Spleen (tissue), 7 donors: ENCODE measurements around the gene MYT1.

ENCODE experiments used
- CTCF ChIP-seq, 11 experiments: fragments of 200-600 bp in 7 of 11; fragments of 450-650 bp in 4 of 11; sonication (generic) in 4 of 11; IDR thresholded peaks in 8 of 11; conservative IDR thresholded peaks in 3 of 11; 1 replicate in 7 of 11; 2 replicates in 4 of 11; pipeline versions ENCODE4 v1.4.0 to v1.8.0; 2016 to 2021; ENCODE audit warnings: antibody characterized with exemption in 11 of 11, inconsistent platforms in 4 of 11, mild to moderate bottlenecking in 1 of 11
- POLR2A ChIP-seq, 3 donors: fragments of 450-650 bp; IDR thresholded peaks; one replicate each; pipeline ENCODE4 v1.5.1; 2017; ENCODE audit warnings: antibody characterized with exemption in 3 of 3, mild to moderate bottlenecking in 1 of 3
- POLR2AphosphoS5 ChIP-seq, 3 donors: sonication (generic); formaldehyde crosslinking; IDR thresholded peaks; one replicate each; pipeline ENCODE4 v1.5.1; 2017; ENCODE audit warnings: antibody characterized with exemption in 3 of 3
- donor health status: DM: no; HTN: no; CAD: no; lungs with moderate emphysema.
- donor health status: DM: no; HTN: no; CAD: no.
- donor health status: DM: no; HTN: no; CAD: no.

GRCh38 chr20:64211874-64212658 is 47.8 kb downstream of the MYT1 start:
- TF ChIP-seq CTCF (IDR thresholded peaks at IDR 0.05 in 8 of 11, conservative IDR thresholded peaks at IDR 0.05 in 3 of 11) (no peak), POLR2AphosphoS5 (IDR thresholded peaks at IDR 0.05) (no peak), POLR2A (IDR thresholded peaks at IDR 0.05) (no peak)
